Stomach smooth muscle (tissue), 2 donors: ENCODE results near the gene KREMEN2.

Experiments
- H3K27ac ChIP-seq: one replicate; pipeline ENCODE4 v1.7.0; 2013; ENCODE audit warnings: mild to moderate bottlenecking, low read length, inconsistent platforms
- H3K27me3 ChIP-seq, 2 donors: one replicate each; pipeline ENCODE4 v1.7.0; 2013; ENCODE audit warnings: low read length in 2 of 2; ENCODE audit not compliant: insufficient read depth in 2 of 2, control insufficient read depth in 1 of 2
- H3K36me3 ChIP-seq, 2 donors: one replicate each; pipeline ENCODE4 v1.7.0; 2013; ENCODE audit warnings: low read length in 2 of 2; ENCODE audit not compliant: control insufficient read depth in 2 of 2, insufficient read depth in 2 of 2
- H3K4me1 ChIP-seq: one replicate; pipeline ENCODE4 v1.7.0; 2013; ENCODE audit warnings: low read length; ENCODE audit not compliant: control insufficient read depth, insufficient read depth
- H3K4me3 ChIP-seq, 2 donors: one replicate each; pipeline ENCODE4 v1.7.0; 2013; ENCODE audit warnings: low read length in 2 of 2
- H3K9ac ChIP-seq, 2 donors: one replicate each; pipeline ENCODE4 v1.7.0; 2013; ENCODE audit warnings: low read length in 2 of 2, mild to moderate bottlenecking in 1 of 2
- H3K9me3 ChIP-seq, 2 donors: one replicate each; pipeline ENCODE4 v1.7.0; 2013; ENCODE audit warnings: low read length in 2 of 2; ENCODE audit not compliant: control insufficient read depth in 2 of 2
- donor health status: healthy.
- donor health status: Pancreatic carcinoma.

Gene KREMEN2

DNA sequence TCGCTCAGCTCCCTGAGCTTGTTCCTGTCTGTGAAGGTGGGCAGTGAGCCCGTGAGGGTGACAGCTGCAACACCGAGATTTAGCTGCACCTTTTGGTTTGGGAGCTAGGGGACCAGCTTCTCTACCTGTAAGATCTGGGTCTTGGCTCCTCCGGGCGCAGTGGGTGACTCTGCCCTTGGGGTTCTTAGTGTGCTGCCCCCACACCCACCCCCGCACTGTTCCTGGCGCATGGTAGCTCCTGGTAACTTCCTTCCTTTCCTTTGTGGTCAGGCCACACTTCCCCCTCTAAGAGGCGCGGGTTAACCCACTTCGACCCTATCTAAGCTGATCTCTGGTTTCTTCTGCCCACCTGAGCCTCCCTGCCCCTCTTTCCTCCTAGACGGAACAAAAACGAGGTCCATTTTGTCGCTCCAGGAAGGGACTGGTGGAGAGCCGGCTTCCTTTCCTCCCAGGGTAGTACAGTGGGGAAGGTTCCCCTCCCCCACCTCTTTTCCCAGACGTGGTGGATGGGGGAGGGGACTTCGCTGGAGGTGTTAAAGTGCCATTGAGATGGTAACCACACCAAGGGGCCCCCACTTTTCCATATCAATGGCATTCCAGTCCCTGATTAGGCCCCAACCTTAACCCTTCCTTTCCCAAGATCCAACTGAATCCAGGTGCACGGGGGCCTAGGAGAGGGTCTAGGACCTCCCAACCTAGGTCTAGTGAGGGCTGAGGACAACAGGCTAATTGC lies 44.0 kb downstream of the KREMEN2 start:
- Histone ChIP-seq H3K4me1 (peaks cover 10% of the 10 kb centered on the region), H3K27ac (no peak overlapping the region), H3K36me3 (no peaks in the 10 kb centered on the region), H3K27me3 (peaks cover 50 to 60% of the 10 kb centered on the region in 2 donors), H3K4me3 (no peak overlapping the region), H3K9ac (no peak overlapping the region), H3K9me3 (no peaks in the 10 kb centered on the region)

DNA sequence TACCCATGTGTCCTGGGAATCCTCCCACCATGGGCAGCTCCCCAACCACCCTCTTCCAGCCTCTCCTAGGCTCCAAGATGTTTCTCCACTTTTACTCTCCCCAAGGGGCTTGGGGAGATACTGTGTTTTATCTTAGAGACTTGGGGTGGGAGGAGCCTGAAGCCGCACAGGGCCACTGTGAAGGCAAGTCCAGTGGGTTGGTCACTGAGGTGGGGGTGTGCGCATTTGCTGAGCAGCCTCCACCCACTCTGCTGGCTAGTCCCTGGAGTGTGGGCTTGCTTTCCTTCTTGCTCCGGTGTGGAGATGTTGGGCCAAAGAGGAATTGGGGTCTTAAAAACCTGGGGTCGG lies 44.6 kb downstream of the KREMEN2 start:
- Histone ChIP-seq H3K9ac (no peak overlapping the region), H3K4me3 (no peak overlapping the region), H3K4me1 (peaks cover 8% of the 10 kb centered on the region), H3K27ac (no peak overlapping the region), H3K9me3 (no peaks in the 10 kb centered on the region), H3K36me3 (no peaks in the 10 kb centered on the region), H3K27me3 (peaks cover 50 to 66% of the 10 kb centered on the region in 2 donors)

DNA sequence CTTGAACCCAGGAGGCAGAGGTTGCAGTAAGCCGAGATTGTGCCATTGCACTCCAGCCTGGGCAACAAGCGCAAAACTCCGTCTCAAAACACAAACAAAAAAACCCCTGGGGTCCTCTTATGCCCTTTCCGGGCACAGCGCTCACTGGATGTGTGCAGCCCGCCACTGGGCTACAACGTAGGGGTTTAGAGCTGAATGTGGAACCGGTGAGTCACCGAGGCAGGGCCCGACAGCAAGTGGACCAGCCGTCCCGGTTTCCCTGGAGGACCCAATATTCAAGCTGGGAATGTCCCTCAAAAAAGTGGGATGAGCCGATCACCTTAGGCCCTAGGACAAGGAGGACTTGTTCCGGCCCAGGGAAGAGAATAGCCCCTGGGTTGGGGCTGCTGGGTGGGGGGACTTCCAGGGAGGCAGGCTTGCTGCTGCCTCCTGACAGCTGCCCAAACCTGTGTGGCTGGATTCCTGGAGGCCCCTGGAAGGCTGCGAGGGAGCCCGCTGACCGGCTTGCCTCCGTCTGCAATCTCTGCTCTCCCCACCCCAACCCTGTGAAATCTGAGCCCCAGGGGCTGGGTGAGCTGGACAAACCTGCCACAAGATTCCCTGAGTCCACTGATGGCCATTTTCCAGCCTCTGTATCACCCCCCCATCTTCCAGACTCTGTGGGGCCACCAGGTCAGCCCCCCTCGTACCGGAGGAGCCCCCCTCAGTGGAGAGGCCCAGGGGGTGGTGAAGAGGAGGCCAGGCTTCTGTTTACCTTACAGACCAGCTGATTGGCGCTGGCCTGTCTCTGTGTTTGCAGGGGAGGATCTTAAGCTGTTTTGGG lies 45.7 kb downstream of the KREMEN2 start:
- H3K36me3 ChIP-seq, result no peaks in the 10 kb centered on the region
- H3K4me1 ChIP-seq, result peaks cover 5% of the 10 kb centered on the region
- no peak overlapping the region for H3K9ac ChIP-seq
- no peak overlapping the region for H3K4me3 ChIP-seq
- H3K9me3 ChIP-seq, result no peaks in the 10 kb centered on the region
- peaks cover 54 to 72% of the 10 kb centered on the region in 2 donors for H3K27me3 ChIP-seq
- H3K27ac ChIP-seq, result no peak overlapping the region

DNA sequence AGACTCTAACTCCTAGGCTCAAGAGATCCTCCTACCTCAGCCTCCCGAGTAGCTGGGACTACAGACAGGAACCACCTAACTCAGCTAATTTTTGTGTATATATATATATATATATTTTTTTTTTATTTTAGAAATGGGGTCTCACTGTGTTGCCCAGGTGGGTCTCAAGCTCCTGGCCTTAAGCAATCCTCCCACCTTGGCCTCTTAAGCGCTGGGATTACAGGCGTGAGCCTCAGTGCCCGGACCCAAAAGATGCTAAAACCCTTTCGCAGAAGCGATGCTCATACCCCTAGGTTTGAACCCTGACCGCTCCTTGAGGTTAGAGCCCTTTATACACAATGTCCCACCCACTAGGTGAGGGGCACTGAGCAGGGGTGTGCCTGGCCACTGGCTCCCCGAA lies 46.4 kb downstream of the KREMEN2 start:
- Histone ChIP-seq H3K9ac (no peak overlapping the region), H3K27me3 (peaks cover 51 to 69% of the 10 kb centered on the region in 2 donors), H3K4me1 (peaks cover 3% of the 10 kb centered on the region), H3K9me3 (no peaks in the 10 kb centered on the region), H3K27ac (no peak overlapping the region), H3K4me3 (no peak overlapping the region), H3K36me3 (no peaks in the 10 kb centered on the region)

DNA sequence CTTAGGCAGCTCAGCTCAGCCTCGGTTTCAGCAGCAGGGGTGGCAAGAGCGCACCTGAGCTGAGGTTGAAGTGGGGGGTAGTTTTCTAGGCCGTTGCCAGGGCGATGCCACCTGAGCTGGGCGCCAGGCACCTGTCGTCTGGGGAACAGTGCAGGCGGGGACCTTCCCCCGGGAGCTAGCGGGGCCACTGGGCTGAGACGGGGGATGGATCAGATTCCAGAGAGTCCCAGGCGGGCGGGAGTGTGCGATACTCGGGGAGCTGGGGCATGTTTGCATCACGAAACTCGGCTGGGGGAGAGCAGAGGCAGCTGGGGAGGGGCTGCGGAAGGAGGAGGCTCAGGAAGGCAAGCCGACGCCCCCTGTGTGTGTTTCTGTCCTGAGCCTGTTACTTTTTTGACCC lies 48.2 kb downstream of the KREMEN2 start:
- no peak overlapping the region for H3K4me3 ChIP-seq
- peaks cover 3% of the 10 kb centered on the region for H3K4me1 ChIP-seq
- H3K9ac ChIP-seq, result no peak overlapping the region
- H3K36me3 ChIP-seq, result no peaks in the 10 kb centered on the region
- no peaks in the 10 kb centered on the region for H3K9me3 ChIP-seq
- peaks cover 44 to 61% of the 10 kb centered on the region in 2 donors for H3K27me3 ChIP-seq
- H3K27ac ChIP-seq, result no peak overlapping the region

DNA sequence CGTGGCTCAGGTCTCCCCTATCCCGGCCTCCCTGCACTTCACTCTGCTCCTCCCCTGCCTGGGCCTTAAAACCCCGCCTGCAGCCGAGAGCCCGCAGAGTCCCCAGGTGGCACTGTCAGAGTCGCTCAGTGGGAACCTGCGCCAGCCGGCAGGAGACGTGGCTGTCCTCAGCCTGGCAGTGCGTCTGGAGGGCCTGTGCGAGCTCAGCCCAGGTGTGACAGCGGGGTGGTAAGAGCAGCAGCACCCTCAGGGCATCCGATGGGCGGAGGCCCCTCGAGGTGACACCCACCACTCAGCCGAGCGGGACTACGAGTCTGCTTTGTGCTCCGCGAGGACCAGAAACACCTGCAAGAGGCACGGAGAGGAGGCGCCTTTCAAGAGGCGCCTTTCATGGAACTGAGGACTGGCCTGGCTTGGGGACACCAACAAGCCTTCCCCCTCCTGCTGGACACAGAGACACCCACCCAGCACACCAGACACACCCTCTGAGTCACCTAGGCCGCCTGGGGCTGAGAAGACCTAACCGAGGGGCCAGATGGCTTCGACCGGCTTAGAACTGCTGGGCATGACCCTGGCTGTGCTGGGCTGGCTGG lies 48.8 kb downstream of the KREMEN2 start, which contains the start of gene CLDN9:
TSS of gene CLDN9 (plus strand) at position 96 of the 593 bp plus-strand sequence. CDS start at position 536, 440 bp downstream.
- H3K4me1 ChIP-seq, result peaks cover 3% of the 10 kb centered on the region
- no peak within 1 kb of the TSS for H3K27ac ChIP-seq
- peaks cover 40 to 61% of the 10 kb centered on the region in 2 donors for H3K27me3 ChIP-seq
- H3K9me3 ChIP-seq, result no peaks in the 10 kb centered on the region
- no peaks in the 10 kb centered on the region for H3K36me3 ChIP-seq
- H3K4me3 ChIP-seq, result no peak within 1 kb of the TSS
- H3K9ac ChIP-seq, result no peak within 1 kb of the TSS

DNA sequence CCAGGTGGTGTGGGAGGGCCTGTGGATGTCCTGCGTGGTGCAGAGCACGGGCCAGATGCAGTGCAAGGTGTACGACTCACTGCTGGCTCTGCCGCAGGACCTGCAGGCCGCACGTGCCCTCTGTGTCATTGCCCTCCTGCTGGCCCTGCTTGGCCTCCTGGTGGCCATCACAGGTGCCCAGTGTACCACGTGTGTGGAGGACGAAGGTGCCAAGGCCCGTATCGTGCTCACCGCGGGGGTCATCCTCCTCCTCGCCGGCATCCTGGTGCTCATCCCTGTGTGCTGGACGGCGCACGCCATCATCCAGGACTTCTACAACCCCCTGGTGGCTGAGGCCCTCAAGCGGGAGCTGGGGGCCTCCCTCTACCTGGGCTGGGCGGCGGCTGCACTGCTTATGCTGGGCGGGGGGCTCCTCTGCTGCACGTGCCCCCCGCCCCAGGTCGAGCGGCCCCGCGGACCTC lies 49.4 kb downstream of the KREMEN2 start:
- Histone ChIP-seq H3K9me3 (no peaks in the 10 kb centered on the region), H3K27ac (no peak overlapping the region), H3K9ac (no peak overlapping the region), H3K4me1 (no peaks in the 10 kb centered on the region), H3K36me3 (no peaks in the 10 kb centered on the region), H3K27me3 (peaks cover 39 to 61% of the 10 kb centered on the region in 2 donors), H3K4me3 (no peak overlapping the region)

DNA sequence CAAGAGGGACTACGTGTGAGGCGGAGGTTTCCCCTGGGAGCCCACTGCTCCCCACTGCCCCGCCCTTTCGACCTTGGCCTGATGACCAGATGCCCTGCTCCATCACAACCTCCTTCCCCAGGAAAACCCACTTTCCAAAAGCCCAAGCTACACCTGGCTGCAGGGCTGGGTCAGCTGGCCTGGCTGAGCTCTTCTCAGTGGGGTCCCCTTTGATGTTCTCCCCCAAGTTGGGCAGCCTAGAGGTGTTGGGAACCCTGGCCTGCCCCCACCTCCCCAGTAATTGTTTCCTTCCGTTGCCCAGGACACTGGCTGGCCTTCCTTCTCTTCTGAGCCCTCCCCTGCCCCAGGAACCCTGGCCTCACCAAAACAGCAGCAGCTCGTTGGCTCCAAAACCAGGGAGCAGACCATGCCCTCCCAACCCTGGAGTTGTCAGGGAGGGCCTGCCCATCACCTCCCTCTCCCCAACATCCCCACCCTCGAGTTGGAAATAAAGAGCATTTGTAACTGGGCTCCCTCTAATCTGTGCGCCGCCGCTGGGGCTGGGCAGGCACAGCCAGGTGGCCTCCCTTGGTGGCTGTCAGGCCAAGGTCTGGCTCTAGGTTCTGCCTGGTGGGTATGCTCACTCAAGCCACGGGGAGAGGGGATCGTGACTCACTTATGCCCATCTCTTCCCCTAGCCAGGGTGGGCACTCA lies 50.1 kb downstream of the KREMEN2 start:
- H3K27me3 ChIP-seq, result peaks cover 39 to 59% of the 10 kb centered on the region in 2 donors
- H3K9me3 ChIP-seq, result no peaks in the 10 kb centered on the region
- no peak overlapping the region for H3K9ac ChIP-seq
- H3K4me3 ChIP-seq, result no peak overlapping the region
- no peaks in the 10 kb centered on the region for H3K36me3 ChIP-seq
- H3K27ac ChIP-seq, result no peak overlapping the region
- H3K4me1 ChIP-seq, result no peaks in the 10 kb centered on the region

DNA sequence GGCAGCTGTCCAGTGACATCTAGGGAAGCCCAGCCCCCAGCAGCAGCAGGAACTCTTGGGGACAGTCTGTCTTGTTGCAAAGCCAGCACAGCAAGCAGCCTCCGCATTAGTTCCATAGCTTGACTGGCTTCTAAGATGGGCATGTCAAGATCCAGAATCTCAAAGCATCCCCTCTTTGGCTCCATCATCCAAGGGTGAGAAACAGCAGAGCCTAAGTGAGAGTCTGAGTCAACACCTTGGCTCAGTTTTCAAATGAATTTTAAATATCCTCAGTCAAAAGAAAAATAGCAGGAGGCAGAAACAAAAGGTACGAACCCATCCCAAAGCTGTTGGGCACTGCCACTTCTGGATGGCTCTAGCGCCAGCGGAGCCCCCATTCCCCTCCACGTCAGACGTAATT lies 50.9 kb downstream of the KREMEN2 start:
- Histone ChIP-seq H3K27ac (no peak overlapping the region), H3K36me3 (no peaks in the 10 kb centered on the region), H3K27me3 (peaks cover 36 to 50% of the 10 kb centered on the region in 2 donors), H3K9ac (no peak overlapping the region), H3K4me1 (peaks cover 3% of the 10 kb centered on the region), H3K4me3 (no peak overlapping the region), H3K9me3 (no peaks in the 10 kb centered on the region)

DNA sequence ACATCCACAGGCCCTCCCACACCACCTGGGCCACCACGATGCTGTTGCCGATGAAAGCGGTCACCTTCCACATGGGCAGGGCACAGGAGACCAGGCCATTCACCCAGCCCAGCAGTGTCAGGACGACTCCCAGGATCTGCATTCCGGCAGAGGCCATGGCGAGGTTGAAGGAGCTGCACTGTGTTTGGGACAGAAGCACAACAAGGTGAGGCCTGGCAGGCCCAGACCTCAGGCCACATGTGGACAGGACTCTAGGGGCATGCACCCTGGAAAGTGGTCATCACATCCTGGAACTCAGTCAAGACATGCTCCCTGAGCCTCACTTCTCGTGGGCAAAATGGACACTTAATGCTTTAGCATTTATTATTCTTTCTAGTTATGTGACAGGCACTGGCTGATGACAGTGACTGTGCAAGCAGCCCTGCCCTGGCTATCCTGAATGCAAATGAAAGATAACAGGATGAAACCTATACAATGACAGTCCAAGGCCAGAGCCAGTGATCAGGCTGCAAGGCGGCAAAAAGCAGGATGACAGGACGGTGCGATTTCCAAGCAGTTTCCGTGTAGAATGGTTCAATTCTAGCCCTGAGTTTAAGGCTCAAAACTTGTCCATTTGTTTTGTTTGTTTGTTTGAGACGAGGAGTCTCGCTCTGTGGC lies 51.9 kb downstream of the KREMEN2 start:
- Histone ChIP-seq H3K4me3 (no peak overlapping the region), H3K9me3 (no peaks in the 10 kb centered on the region), H3K27me3 (peaks cover 33 to 47% of the 10 kb centered on the region in 2 donors), H3K36me3 (no peaks in the 10 kb centered on the region), H3K27ac (no peak overlapping the region), H3K4me1 (peaks cover 11% of the 10 kb centered on the region), H3K9ac (no peak overlapping the region)
